Measurements from ENCODE around the gene ACBD6.

Gene ACBD6

DNA sequence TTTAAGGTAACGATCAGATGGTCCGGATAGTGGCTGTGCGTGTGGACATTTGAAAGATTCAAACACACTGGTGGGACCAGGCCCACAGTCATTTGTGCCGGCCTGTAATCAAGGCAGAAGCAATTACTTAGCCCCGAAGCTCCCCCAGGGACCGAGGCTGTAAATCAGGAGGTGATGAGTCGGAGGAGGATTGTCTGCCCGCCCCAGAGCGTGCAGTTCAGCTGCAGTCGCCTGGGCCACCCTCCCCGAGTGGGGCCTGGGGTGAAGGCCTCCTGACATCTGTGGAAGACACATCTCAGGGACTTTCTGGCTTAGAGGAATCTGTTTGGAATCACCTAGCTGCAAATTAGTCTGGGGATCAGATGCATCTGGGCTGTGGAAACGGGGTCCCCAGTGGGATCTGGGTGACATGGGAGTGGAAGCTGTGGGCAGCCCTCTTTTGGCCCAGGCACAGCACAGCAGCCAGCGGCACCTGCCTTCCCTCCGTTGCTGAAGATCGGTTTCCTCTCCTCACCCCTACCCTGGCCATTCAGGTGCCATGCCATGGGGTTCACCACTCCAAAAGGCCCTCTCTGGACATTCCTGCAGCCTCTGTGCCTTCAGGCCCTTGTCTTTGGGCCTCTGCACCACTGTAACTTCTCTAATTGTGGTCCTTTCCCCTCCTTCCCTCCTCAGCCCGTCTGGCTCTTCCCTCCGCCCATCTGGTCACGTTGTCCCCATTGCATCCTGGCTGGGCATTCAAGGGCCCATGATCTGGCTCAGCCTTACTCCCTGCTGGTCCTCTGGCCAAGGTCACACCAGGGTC lies 246.6 kb downstream of the ACBD6 start:
- no peak for DNase-seq (ENCODE audit: low read depth)

DNA sequence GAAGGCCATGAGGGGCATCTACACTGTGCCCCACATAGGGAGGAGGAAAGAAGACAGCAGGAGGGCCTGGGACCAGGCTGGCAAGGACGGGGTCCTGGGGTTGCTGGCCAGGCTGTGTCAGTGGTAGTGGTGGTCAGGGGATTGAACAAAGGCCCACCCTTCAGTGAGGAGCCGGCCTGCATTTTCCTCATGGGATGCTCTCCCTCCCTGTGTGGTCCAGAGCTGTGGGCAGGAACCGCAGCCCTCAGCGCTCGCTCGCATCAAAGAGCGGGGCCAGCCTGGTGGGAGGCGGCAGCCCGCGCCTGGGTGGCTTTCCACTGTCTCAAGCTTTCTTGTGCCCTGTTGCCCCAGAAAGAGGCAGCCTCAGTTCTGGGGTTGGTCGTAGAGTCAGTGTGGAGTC lies 247.5 kb downstream of the ACBD6 start:
- DNase-seq (ENCODE audit: low read depth), result no peak

DNA sequence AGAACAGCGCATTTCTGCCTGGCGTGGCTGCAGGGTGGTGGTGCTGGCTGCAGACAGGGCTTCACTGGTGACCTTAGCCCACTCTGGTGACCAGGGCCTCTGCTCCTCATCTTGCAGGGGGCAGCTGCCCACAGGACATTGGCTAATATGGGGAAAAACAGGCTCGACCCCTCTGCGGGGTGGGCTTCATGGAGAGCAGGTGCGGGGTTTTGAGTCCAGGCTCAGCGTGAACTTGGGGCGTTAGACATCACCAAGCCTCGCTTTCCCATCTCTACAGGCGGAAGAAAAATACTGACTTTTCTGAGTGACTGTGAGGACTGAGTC lies 247.9 kb downstream of the ACBD6 start:
- no peak for DNase-seq (ENCODE audit: low read depth)

DNA sequence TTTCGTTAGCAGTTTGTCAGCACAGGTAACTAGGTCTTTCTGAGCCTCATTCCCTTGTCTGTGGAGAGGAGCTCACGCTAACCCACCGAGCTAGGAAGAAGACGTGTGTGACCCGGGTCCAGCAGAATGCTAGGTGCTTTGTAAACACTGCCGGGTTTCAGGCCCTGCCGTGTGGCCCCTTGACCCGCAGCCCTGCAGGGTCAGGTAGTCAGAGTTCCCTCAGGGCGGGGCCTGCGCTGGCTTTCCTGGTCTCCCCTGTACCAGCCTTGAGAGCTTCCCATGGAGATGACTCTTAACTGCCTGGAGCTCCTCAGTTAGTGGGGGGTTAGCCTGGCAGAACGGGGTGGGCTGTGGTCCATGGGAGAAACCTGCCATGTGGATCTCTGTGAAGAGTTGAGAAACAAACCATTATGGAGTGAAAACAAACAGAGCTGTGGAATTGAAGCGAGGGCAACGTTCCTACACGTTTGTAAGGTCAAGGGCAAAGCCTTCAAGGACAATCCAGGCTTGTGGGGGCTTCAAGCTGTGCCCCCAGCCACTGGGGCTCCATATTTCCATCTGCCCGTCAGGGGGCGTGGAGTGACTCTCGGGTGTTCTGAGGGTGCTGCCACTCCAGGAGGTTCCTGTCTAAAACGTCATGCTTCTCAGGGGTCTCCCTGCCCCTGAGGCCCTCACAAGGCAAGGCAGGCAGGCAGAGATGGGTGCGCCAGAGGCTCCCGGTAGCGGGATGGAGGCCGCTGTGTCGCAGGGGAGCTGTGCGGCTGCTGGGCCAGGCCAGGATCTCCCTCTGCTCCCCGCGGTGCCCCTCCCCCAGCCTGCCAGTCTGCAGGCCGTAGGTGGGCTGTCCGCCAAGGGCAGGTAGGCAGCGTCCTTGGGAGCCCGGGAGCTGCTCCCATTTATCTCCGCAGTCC lies 248.5 kb downstream of the ACBD6 start:
- no peak for DNase-seq (ENCODE audit: low read depth)

DNA sequence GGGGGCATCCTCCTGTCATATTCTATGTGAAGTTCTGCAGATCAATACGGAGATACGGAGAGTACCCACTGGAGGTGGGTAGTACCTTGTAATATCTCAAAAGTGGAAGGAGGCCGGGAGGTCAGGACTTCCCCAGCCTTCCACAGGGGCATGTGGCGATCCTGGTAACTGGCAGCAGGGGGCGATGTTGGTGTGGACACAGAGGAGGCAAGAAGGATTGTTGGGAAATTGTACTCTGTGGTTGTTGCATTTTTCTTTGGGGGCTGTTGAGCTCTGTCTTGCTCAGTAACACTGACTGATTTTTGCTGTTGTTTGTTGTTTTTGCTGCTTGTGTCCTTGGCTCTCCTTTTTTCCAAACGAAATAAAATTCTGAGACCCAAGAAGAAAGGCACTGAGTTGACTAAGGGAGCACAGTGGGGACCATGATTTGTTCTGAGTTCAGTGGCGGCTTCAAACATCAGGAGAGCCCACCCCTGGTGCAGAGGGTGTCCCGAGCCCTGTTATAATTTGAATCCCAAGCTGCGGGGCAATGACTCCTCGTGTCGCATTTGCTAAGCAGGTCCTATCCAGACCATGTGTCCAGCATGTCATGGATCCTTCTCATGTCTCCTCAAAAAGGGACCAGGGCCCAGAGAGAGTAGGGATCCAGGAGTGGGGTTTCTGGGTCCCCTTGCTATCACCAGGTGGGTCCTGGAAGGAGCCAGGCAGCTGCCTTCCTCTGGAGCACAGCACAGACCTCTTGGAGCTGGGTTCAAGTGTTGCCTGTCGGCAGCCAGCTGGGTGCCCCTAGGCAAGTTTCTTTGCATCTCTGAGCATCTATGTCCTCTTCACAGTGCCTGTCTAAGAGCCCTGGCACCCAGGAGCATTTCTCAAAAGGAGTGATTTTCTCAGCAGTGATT lies 249.5 kb downstream of the ACBD6 start:
- peak; percentile 29 for DNase-seq (ENCODE audit: low read depth)

DNA sequence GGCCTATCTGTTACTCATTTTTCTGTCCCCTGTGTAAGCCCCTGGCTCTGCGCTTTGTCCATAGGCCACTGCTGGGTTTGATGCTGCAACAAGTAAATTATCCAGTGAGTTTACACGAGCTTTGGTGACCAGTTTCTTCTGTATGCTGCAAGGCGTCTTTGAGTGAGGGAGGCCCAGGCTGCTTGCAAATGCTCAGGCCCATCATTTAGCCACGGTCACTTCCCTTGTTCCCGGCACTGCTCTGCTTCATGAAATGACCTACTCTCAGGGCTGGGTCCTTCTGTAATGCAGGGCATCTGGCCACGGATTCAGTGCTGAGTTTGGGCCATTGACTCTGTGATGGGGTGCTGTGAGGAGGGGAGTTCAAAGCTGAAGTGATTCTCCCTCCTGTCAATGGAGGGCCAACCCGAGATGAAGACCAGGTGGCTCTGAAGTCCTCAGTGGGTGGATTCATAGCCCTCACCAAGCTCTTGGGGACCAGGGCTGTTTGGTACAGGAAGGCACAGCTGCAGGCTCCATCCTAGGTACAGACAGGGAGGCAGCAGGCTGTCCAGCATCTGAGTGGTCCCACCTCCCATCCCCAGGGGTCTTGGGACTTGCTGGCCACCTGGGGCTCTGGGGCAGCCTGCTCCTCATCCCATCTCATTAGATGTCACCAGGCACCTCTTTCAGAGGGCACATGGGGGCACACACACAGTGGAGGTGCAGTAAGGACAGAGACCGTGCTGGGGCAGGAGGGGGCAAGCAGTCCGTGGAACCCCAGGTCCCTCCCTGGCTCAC lies 250.7 kb downstream of the ACBD6 start:
- DNase-seq (ENCODE audit: low read depth), result no peak

DNA sequence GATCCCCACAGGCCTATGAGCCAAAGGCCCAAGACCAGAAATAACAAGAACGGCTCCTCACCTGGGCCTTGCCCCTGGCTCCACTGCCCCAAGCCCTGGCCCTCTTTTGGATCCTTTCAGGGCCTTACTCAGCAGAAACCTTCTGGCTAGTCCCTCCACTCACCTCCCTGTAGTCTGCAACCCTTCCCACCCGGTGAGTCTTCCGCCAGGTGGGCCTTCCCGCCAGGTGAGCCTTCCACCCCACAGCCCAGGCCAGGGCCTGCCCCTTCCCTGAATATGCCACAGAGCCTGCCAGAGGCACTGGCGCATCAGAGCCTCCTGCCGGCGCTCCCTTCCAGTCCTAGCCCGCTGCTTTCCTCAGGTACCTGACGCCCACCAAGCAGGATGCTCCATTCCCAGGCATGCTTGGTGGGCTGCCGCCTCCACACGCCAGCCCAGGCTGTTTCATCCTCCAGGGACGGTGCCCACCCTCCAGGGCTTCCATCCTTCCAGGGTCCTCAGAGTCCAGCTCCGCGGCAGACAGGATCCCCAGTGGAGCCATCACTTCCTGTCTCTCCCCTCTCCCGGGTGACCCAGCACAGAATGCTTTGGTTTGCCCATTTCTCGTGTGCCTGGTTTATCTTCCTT lies 251.4 kb downstream of the ACBD6 start:
- no peak for DNase-seq (ENCODE audit: low read depth)

DNA sequence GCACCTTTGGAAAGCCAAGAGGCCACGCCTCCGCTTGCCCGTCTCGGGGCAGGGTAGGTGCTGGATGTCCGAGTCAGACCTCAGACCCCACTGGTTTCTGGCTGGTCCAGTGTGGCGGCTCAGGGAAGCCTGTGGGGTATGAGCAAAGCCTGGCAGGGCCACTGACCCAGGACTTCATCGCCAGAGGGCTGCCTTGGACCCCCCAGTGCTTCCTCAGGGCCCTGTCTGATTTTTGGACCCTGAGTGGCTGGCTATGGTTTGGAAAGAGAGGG lies 251.9 kb downstream of the ACBD6 start:
- DNase-seq (ENCODE audit: low read depth), result no peak

DNA sequence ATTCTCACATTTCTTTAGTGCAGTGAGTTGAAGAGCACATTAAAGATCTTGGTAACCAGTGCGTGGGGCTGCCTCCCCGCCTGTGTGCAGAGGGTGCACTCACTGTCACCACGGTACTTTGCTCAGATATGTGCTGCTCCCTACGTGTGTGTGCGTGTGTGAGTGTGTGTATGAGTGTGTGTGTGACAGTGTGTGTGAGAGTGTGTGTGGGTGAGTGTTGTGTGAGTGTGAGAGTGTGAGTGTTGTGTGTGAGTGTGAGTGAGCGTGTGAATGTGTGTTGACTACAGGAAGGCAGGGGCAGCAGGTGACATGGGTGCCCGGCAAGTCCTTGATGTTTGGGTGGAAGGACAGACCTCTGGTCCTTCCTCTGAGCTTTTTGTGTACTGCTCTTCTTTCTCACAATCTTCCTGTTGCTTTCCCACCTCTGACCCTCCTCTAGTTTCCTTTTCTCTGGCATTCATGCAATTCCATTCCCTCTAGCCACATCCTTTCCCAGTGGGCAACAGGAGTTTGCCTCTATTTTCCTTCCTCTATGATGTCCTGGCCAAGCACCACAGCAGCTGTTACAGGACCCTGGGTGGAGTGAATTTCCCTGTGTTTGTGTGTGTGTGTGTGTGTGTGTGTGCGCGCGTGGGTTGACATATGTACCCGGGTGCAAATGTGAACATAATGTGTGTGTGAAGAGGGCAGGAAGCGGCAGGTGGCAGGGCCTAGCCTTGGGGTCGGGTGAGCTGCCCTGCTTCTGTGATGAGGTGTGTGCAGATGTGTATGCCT lies 252.5 kb downstream of the ACBD6 start:
- DNase-seq (ENCODE audit: low read depth), result no peak

DNA sequence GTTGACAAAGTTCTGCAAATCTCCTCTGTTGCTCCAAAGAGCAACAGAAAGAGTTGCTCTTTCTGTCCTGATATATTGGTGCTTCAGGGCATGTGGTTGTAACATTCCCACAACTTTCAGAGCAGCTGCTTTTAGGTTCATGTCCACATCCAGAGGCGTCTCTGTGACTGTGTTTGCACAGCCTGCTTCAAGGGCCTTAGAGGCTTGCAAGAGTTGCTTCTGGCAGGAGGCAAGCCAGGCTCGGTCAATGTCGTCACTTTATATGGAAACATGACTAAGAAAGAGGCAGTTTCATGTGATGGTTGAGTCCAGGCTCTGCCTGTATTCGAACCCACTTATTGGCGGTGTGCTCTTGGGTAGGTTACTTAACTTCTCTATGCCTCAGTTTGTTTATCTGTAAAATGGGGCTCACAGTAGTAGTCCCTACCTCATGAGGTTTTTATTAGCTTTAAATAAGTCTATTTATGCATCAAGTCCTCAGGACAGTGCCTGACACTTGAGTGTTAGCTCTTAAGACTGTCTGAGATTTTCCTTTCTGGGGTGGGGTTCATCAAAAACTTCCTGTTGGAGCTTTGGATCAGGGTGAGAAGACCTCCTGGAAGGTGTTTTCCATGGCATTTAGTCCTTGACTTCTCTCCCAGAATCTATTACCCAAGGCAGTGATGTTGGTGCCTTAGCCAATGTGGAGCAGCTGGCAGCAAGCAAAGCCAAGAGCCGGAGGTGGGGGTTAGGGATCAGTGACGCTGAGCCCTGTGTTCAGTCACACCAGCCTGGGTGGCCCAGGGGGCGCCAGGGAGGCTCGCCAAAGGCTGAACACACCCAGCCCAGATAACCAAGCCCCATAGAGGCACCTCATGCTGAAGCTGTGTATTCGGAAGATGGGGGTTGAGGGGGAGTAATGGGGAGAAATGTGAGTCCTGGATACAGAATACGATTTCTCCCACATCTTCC lies 253.4 kb downstream of the ACBD6 start:
- no peak for DNase-seq (ENCODE audit: low read depth)

DNA sequence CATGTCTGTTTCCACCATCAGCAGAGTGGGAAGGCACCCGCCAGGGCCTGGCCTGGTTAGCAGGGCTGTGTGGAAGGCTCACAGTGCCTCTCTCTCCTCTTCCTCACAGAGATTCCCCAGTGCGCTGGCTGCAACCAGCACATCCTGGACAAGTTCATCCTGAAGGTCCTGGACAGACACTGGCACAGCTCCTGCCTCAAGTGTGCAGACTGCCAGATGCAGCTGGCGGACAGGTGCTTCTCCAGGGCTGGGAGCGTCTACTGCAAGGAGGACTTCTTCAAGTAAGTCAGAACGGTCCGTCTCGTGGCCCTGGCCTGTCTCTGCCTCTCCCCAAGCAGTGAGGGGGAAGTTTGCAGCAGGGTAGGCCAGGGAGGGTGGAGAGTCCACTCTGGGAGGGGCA lies 254.2 kb downstream of the ACBD6 start:
- no peak for DNase-seq (ENCODE audit: low read depth)

DNA sequence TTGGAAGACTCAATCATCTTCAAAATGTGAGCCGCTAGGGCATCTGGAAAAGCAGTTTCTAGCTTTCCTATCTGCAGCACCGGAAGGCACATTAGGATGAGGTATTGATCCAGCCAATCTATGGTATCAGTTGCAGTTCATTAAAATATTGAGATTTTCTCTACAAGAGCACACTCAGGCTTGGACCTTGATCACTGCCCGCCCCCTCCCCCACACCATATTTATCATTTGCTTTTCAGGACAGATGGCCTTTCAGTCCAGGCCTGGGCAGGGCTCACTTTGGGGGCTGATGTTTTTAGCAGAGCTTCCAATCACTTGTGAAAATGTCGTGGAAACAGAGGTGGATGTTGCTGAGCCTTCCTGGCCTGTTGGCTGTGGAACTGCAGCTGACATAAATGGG lies 254.8 kb downstream of the ACBD6 start:
- DNase-seq (ENCODE audit: low read depth), result no peak

DNA sequence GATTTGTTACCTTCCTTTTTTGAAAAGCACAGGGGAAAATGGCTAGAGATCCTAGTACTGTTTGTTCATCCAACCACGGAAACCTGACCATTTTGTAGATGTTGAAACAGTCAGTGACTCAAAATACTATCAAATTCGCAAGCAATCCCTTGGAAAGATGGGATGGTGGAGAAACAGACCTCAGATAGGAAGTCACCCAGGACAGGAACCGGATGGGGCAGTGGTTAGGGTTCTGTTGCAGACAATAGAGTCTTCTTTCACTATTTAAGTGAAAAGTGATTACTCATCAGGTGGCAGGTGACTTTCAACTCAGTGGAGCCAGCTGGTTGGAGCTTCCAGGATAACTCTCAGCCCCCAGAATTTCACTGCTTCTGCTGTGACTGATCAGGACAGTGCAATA lies 255.3 kb downstream of the ACBD6 start:
- DNase-seq (ENCODE audit: low read depth), result no peak

DNA sequence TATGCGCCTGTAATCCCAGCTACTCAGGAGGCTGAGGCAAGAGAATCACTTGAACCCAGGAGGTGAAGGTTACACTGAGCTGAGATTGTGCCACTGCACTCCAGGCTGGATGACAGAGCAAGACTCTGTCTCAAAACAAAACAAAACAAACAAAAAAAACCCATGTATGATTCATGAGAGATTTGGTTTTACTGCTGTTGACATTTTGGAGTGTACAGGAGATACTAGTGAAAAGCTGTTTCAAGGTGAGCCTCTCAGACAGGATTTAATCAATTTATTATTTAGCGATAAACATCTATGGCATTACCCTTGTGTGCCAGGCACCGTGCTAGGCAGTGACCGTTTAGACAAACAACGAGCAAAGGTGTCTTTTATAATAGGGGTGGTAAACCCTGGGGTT lies 255.8 kb downstream of the ACBD6 start:
- DNase-seq (ENCODE audit: low read depth), result no peak

DNA sequence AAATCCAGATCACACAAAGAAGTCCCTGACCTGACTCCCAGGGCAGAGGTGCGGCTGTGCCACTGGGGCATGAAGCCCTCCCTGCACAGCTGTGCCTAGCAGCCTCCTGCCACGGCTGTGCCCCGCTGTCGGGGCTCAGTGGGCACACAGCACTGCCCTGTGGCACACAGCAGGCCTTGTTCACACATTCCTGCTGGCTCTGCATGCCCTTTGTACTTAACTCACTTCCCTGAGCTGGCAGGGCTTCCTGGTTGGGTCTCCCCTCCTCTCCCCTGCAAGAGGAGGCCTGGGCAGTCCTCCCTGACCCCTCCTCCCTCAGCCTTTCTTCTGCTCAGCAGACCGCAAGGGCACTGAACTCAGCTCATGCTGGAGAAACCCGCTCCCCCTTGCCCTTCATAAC lies 257.5 kb downstream of the ACBD6 start:
- DNase-seq (ENCODE audit: low read depth), result no peak

DNA sequence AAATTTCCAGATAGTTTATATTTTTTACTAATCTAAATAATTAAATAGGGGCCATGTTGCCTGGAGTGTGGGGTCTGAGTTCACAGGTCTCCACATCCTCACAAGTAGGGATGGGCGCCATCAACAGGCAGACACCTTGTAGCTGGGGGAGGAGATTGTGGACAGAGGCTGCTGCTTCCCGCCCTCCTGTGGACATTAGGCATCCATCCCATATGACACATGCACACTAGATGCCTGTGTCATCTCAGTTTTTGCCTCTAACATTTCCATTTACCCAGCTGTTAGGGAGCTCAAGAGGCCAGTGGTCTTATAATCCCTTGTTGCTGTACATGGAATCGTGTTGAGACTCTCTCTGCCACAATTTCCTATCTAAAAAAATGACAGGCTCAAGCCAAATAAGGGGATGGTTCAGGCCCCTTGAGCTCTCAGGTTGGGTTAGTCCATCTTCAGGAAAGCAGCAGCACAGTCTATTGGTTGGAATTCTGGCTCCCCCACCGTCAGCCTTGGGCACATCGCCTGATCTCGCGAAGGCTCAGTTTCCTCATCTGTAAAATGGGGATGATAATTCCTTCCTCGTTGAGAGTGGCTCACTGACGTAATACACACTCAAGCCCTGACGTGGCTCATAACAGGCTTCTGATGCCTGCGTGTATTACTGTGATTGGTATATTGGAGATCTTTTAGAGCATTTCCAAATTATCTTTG lies 258.7 kb downstream of the ACBD6 start:
- DNase-seq (ENCODE audit: low read depth), result no peak

DNA sequence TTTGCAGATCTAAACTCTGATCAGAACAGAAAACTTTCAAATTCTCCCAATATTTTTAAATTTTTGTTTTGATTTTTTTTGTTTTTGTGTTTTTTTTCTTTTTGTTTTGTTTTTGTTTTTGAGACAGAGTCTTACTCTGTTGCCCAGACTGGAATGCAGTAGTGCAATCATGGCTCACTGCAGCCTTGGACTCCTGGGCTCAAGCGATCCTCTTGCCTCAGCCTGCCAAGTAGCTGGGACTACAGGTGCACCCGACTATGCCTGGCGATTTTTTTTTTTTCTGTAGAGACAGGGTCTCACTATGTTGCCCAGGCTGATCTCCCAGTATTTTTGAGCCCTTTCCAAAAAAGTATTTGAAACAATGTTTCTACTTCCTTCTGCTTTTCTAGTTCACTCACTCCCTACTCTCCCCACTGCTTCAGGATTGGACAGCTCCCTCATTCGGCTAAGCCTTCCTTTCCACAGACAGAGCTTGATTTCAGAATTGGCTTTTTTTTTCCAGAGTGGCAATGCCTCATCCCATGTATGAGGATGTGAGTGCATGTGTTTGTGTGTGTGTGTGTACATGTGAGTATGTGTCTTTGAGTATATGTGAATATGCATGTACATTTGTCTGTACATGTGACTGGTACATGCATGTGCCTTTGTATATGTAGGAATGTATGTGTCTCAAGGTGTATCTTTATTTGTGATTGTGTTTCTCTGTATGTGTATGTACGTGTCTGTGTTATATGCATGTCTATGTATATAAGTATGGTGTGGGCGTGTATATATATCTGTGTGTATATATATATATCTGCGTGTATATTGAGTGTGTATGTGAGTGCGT lies 260.4 kb downstream of the ACBD6 start:
- no peak for DNase-seq (ENCODE audit: low read depth)
